NT2/D1 (cell line): ENCODE data around the gene MEG3.
"Not testable (repeated sequence)": the region's sequence is repeated elsewhere in the genome, so short reads cannot be mapped to it uniquely, and the experiment has no call there.

Experiments
- DNase-seq: peaks from one replicate; pipeline ENCODE4 v3.0.0-alpha.2; 2011; ENCODE audit warnings: low read depth, low spot score
- H3K27me3 ChIP-seq: 2 replicates; pipeline ENCODE4 v1.6.0; 2011; ENCODE audit warnings: mild to moderate bottlenecking; ENCODE audit not compliant: insufficient read length, insufficient read depth
- H3K36me3 ChIP-seq: 2 replicates; pipeline ENCODE4 v1.6.1; 2011; ENCODE audit warnings: mild to moderate bottlenecking, low read length, mixed read lengths; ENCODE audit not compliant: insufficient read depth, insufficient read length
- H3K4me1 ChIP-seq: 2 replicates; pipeline ENCODE4 v1.5.1; 2011; ENCODE audit not compliant: insufficient read depth, insufficient read length
- H3K4me3 ChIP-seq: 2 replicates; pipeline ENCODE4 v1.5.1; 2011; ENCODE audit warnings: low read depth; ENCODE audit not compliant: insufficient read length
- H3K9ac ChIP-seq: 2 replicates; pipeline ENCODE4 v1.6.0; 2011; ENCODE audit warnings: low read depth; ENCODE audit not compliant: insufficient read length
- H3K9me3 ChIP-seq: 2 replicates; pipeline ENCODE4 v1.5.1; 2011; ENCODE audit warnings: mild to moderate bottlenecking, low read length; ENCODE audit not compliant: insufficient read depth
- SUZ12 ChIP-seq: IDR thresholded peaks from 2 replicates; pipeline ENCODE4 v1.6.1; 2011; ENCODE audit not compliant: insufficient read length, insufficient read depth; ENCODE audit errors: extremely low read depth
- YY1 ChIP-seq: IDR thresholded peaks from 2 replicates; pipeline ENCODE4 v1.6.1; 2011; ENCODE audit not compliant: insufficient read length, insufficient read depth
- ZNF274 ChIP-seq: IDR thresholded peaks from 2 replicates; pipeline ENCODE4 v1.6.1; 2011; ENCODE audit warnings: mild to moderate bottlenecking, low read depth, low read length

The MEG3 gene

GRCh38 chr14:100789460-100790417, 36.2 kb upstream of the MEG3 start:
- Histone ChIP-seq H3K36me3 (no peaks in the 10 kb centered on the region), H3K9ac (no peak overlapping the region), H3K9me3 (no peaks in the 10 kb centered on the region), H3K27me3 (no peaks in the 10 kb centered on the region), H3K4me1 (peaks cover 7% of the 10 kb centered on the region), H3K4me3 (no peak overlapping the region)
- no peak for DNase-seq
- TF ChIP-seq YY1 (no peak), ZNF274 (no peak), SUZ12 (no peak)

DNA sequence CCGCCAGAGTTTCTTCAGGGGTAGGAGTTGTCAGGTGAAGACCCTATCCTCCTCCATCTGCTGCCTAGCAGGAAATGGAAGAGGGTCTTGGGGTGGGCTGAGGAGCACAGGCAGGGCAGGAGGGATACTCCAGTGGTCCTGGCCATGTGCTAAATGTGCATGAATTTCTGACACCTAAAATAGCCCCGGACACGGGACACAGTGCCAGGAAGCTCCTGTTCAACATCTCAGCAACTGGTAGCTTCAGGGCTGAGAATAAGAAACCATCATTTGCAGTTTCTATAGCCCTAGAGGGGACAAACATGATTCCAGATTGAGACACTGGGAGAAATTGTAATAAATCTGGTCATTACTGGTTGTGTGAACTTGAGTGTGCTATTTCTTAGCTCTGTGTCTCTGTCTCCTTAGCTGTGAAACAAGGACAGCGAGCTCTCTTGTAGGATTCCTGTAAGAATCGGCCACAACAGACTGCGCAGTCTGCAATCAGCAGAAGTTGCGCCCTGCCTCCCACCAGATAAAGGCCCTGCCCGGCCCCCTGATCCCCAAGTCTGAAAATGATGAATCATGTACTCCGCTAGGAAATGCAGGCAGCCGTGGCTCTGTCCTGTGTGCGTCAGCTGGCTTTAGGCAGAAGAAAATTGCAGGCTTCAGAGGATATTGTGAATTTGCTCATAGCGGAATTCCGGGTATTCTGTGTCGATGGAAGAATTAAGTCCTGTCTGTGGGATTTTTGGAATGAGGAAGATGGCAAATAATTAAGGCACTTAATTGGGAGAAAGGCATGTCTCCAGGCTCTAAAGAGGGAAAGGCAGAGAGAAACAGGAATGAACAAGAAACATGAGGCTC, 35.2 kb upstream of the MEG3 start:
- no peaks in the 10 kb centered on the region for H3K36me3 ChIP-seq
- TF ChIP-seq YY1 (no peak), SUZ12 (no peak), ZNF274 (no peak)
- H3K4me3 ChIP-seq: no peak overlapping the region
- no peak overlapping the region for H3K9ac ChIP-seq
- no peak for DNase-seq
- H3K9me3 ChIP-seq: no peaks in the 10 kb centered on the region
- peaks cover 7% of the 10 kb centered on the region for H3K4me1 ChIP-seq
- no peaks in the 10 kb centered on the region for H3K27me3 ChIP-seq

DNA sequence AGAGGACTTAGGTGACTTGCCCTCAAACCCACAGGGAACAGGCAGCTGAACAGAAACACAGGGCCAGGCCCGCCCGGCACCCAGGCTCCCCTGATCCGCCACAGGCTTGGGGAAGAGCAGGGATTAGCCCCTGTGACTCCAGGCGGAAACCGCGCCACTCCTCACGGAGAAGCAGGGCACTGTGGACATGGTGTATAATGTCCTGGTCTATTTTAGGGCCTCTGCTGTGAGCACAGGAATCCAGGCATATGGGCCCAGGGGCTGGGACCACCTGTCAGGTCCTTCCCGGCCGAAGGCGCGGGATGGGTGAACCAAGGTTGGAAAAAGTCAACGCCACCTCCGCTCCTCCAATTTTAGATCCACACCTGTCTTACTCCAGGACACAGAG, 34.6 kb upstream of the MEG3 start:
- Histone ChIP-seq H3K9me3 (no peaks in the 10 kb centered on the region), H3K36me3 (no peaks in the 10 kb centered on the region), H3K27me3 (no peaks in the 10 kb centered on the region), H3K4me3 (no peak overlapping the region), H3K4me1 (peaks cover 7% of the 10 kb centered on the region), H3K9ac (no peak overlapping the region)
- TF ChIP-seq SUZ12 (no peak), ZNF274 (no peak), YY1 (no peak)
- no peak for DNase-seq

- no peak overlapping the region for H3K4me3 ChIP-seq
- no peaks in the 10 kb centered on the region for H3K9me3 ChIP-seq
- peaks cover 7% of the 10 kb centered on the region for H3K4me1 ChIP-seq
- H3K9ac ChIP-seq: no peak overlapping the region
- H3K36me3 ChIP-seq: no peaks in the 10 kb centered on the region
- no peak for TF ChIP-seq YY1
- no peak for TF ChIP-seq ZNF274
- TF ChIP-seq SUZ12: no peak
- DNase-seq: no peak
- no peaks in the 10 kb centered on the region for H3K27me3 ChIP-seq
Measured at GRCh38 chr14:100791995-100792394, 33.9 kb upstream of the MEG3 start.

GRCh38 chr14:100796946-100797345, 29.0 kb upstream of the MEG3 start:
- Histone ChIP-seq H3K27me3 (no peaks in the 10 kb centered on the region), H3K9ac (no peak overlapping the region), H3K4me1 (no peaks in the 10 kb centered on the region), H3K4me3 (no peak overlapping the region), H3K36me3 (no peaks in the 10 kb centered on the region), H3K9me3 (no peaks in the 10 kb centered on the region)
- no peak for TF ChIP-seq YY1
- no peak for TF ChIP-seq SUZ12
- no peak for TF ChIP-seq ZNF274
- DNase-seq: no peak

GRCh38 chr14:100800041-100800440, 25.9 kb upstream of the MEG3 start:
- H3K27me3 ChIP-seq: no peaks in the 10 kb centered on the region
- peaks cover 9% of the 10 kb centered on the region for H3K4me1 ChIP-seq
- H3K9ac ChIP-seq: no peak overlapping the region
- no peak overlapping the region for H3K4me3 ChIP-seq
- H3K36me3 ChIP-seq: no peaks in the 10 kb centered on the region
- no peak for DNase-seq
- H3K9me3 ChIP-seq: no peaks in the 10 kb centered on the region
- TF ChIP-seq ZNF274 (no peak), SUZ12 (no peak), YY1 (no peak)

GRCh38 chr14:100801433-100801832, 24.5 kb upstream of the MEG3 start:
- not testable (repeated sequence) for H3K4me1 ChIP-seq, H3K27me3 ChIP-seq, H3K4me3 ChIP-seq, H3K9me3 ChIP-seq, H3K36me3 ChIP-seq, DNase-seq, H3K9ac ChIP-seq
